ENCODE measurements around the gene PPP2R2C.

DNA sequence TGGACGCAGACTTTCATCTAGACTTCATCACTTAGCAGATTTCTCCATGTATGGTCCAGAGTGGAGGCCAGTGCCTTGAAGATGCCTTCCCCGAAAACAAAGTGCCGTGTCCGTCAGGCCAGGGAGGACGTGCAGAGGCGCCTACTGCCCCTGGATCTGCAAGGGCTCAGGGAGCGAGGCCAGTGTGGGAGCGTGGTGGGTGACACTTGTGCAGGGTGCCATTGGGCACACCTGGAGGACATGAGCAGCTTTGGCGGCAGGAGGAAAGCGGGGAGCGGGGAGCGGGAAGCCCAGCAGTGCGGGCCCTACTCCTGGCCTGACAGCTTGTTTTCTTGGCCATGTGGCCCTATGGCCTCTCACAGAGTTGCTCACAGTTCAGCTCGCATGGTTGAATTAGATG lies 176.9 kb downstream of the PPP2R2C start:
- TF ChIP-seq MXI1 (IDR thresholded peaks at IDR 0.05; ENCODE audit: low read depth, low read length) (no peak), CHD2 (IDR thresholded peaks at IDR 0.05; ENCODE audit: low read length, partially characterized antibody) (no peak), POLR2AphosphoS5 (IDR thresholded peaks at IDR 0.05; ENCODE audit: low read depth, low read length) (no peak), USF2 (IDR thresholded peaks at IDR 0.05; ENCODE audit: borderline replicate concordance, low read depth, low read length) (no peak), RFX5 (IDR thresholded peaks at IDR 0.05; ENCODE audit: low read length) (no peak), JUND (IDR thresholded peaks at IDR 0.05) (no peak), FOXM1 (IDR thresholded peaks at IDR 0.05; ENCODE audit: low read depth) (no peak), GATA2 (CRISPR knock-in tag; IDR thresholded peaks at IDR 0.05) (no peak)
- TF ChIP-seq, protein P1, sequence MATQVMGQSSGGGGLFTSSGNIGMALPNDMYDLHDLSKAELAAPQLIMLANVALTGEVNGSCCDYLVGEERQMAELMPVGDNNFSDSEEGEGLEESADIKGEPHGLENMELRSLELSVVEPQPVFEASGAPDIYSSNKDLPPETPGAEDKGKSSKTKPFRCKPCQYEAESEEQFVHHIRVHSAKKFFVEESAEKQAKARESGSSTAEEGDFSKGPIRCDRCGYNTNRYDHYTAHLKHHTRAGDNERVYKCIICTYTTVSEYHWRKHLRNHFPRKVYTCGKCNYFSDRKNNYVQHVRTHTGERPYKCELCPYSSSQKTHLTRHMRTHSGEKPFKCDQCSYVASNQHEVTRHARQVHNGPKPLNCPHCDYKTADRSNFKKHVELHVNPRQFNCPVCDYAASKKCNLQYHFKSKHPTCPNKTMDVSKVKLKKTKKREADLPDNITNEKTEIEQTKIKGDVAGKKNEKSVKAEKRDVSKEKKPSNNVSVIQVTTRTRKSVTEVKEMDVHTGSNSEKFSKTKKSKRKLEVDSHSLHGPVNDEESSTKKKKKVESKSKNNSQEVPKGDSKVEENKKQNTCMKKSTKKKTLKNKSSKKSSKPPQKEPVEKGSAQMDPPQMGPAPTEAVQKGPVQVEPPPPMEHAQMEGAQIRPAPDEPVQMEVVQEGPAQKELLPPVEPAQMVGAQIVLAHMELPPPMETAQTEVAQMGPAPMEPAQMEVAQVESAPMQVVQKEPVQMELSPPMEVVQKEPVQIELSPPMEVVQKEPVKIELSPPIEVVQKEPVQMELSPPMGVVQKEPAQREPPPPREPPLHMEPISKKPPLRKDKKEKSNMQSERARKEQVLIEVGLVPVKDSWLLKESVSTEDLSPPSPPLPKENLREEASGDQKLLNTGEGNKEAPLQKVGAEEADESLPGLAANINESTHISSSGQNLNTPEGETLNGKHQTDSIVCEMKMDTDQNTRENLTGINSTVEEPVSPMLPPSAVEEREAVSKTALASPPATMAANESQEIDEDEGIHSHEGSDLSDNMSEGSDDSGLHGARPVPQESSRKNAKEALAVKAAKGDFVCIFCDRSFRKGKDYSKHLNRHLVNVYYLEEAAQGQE (IDR thresholded peaks at IDR 0.05; ENCODE audit: low read depth, low read length), result no peak
- TF ChIP-seq, protein P2, sequence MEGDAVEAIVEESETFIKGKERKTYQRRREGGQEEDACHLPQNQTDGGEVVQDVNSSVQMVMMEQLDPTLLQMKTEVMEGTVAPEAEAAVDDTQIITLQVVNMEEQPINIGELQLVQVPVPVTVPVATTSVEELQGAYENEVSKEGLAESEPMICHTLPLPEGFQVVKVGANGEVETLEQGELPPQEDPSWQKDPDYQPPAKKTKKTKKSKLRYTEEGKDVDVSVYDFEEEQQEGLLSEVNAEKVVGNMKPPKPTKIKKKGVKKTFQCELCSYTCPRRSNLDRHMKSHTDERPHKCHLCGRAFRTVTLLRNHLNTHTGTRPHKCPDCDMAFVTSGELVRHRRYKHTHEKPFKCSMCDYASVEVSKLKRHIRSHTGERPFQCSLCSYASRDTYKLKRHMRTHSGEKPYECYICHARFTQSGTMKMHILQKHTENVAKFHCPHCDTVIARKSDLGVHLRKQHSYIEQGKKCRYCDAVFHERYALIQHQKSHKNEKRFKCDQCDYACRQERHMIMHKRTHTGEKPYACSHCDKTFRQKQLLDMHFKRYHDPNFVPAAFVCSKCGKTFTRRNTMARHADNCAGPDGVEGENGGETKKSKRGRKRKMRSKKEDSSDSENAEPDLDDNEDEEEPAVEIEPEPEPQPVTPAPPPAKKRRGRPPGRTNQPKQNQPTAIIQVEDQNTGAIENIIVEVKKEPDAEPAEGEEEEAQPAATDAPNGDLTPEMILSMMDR (IDR thresholded peaks at IDR 0.05), result no peak

All from SK-N-SH (cell line).